Measurements from ENCODE around the gene PELI2. TPM values are rescaled to one million over a fixed set of nuclear protein-coding genes. Genes with fewer than 3 reads are reported as not detected.

Gene PELI2
- 10 to 100 TPM; 25.2 to 29.3 (median 29.1) TPM for polyA plus RNA-seq (ENCODE audit: insufficient read length in 3 of 3)

GRCh38 chr14:56117765-56118610, at the start of gene PELI2:
PELI2 (plus strand) TSS chr14:56118411; CDS start chr14:56118661, 250 bp downstream.
- DNase-seq (ENCODE audit: low read depth in 3 of 3, low spot score in 2 of 3) = peak in 1 of 3 donors; percentile 70

- DNase-seq (ENCODE audit: low read depth in 3 of 3, low spot score in 2 of 3) = no peak
Observed at GRCh38 chr14:56073799-56074198, 44.4 kb upstream of the PELI2 start.

GRCh38 chr14:56075301-56075700, 42.9 kb upstream of the PELI2 start:
- DNase-seq (ENCODE audit: low read depth in 3 of 3, low spot score in 2 of 3) = no peak

GRCh38 chr14:56081139-56081538, 37.1 kb upstream of the PELI2 start:
- DNase-seq (ENCODE audit: low read depth in 3 of 3, low spot score in 2 of 3) = no peak

GRCh38 chr14:56082880-56083279, 35.3 kb upstream of the PELI2 start:
- no peak for DNase-seq (ENCODE audit: low read depth in 3 of 3, low spot score in 2 of 3)

GRCh38 chr14:56085471-56085870, 32.7 kb upstream of the PELI2 start:
- no peak for DNase-seq (ENCODE audit: low read depth in 3 of 3, low spot score in 2 of 3)

GRCh38 chr14:56087671-56088471, 30.3 kb upstream of the PELI2 start:
- DNase-seq (ENCODE audit: low read depth in 3 of 3, low spot score in 2 of 3) = no peak

- no peak for DNase-seq (ENCODE audit: low read depth in 3 of 3, low spot score in 2 of 3)
Observed at GRCh38 chr14:56088941-56089340, 29.3 kb upstream of the PELI2 start.

GRCh38 chr14:56092763-56093162, 25.4 kb upstream of the PELI2 start:
- DNase-seq (ENCODE audit: low read depth in 3 of 3, low spot score in 2 of 3) = no peak

- no peak for DNase-seq (ENCODE audit: low read depth in 3 of 3, low spot score in 2 of 3)
Observed at GRCh38 chr14:56094076-56094475, 24.1 kb upstream of the PELI2 start.

GRCh38 chr14:56098021-56098420, 20.2 kb upstream of the PELI2 start:
- DNase-seq (ENCODE audit: low read depth in 3 of 3, low spot score in 2 of 3) = no peak

GRCh38 chr14:56099081-56099797, 19.0 kb upstream of the PELI2 start:
- no peak for DNase-seq (ENCODE audit: low read depth in 3 of 3, low spot score in 2 of 3)

GRCh38 chr14:56100556-56100955, 17.7 kb upstream of the PELI2 start:
- no peak for DNase-seq (ENCODE audit: low read depth in 3 of 3, low spot score in 2 of 3)

- DNase-seq (ENCODE audit: low read depth in 3 of 3, low spot score in 2 of 3) = no peak
Observed at GRCh38 chr14:56102941-56103340, 15.3 kb upstream of the PELI2 start.

GRCh38 chr14:56107615-56108014, 10.6 kb upstream of the PELI2 start:
- DNase-seq (ENCODE audit: low read depth in 3 of 3, low spot score in 2 of 3) = no peak

GRCh38 chr14:56108057-56108456, 10.2 kb upstream of the PELI2 start:
- no peak for DNase-seq (ENCODE audit: low read depth in 3 of 3, low spot score in 2 of 3)

GRCh38 chr14:56112781-56113180, 5.4 kb upstream of the PELI2 start:
- no peak for DNase-seq (ENCODE audit: low read depth in 3 of 3, low spot score in 2 of 3)

- no peak for DNase-seq (ENCODE audit: low read depth in 3 of 3, low spot score in 2 of 3)
Observed at GRCh38 chr14:56115334-56115870, 2.8 kb upstream of the PELI2 start.

GRCh38 chr14:56115976-56116893, 2.0 kb upstream of the PELI2 start:
- DNase-seq (ENCODE audit: low read depth in 3 of 3, low spot score in 2 of 3) = no peak
